ENCODE data around the gene ANKRD13C.
"Not testable (repeated sequence)": the region's sequence is repeated elsewhere in the genome, so short reads cannot be mapped to it uniquely, and the experiment has no call there.

DNA sequence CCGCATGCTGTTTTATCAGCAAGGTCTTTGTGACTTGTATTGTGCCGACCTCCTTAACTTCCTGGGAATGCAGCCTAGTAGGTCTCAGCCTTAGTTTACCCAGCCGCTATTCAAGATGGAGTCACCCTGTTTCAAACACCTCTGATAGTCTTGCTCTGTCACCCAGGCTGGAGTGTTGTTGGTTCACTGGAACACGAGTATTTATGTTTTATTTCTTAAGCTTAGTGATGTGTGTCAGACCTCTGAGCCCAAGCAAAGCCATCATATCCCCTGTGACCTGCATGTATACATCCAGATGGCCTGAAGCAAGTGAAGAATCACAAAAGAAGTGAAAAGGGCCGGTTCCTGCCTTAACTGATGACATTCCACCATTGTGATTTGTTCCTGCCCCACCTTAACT is 12.9 kb upstream of the ANKRD13C start:
- TF ChIP-seq, protein P1, sequence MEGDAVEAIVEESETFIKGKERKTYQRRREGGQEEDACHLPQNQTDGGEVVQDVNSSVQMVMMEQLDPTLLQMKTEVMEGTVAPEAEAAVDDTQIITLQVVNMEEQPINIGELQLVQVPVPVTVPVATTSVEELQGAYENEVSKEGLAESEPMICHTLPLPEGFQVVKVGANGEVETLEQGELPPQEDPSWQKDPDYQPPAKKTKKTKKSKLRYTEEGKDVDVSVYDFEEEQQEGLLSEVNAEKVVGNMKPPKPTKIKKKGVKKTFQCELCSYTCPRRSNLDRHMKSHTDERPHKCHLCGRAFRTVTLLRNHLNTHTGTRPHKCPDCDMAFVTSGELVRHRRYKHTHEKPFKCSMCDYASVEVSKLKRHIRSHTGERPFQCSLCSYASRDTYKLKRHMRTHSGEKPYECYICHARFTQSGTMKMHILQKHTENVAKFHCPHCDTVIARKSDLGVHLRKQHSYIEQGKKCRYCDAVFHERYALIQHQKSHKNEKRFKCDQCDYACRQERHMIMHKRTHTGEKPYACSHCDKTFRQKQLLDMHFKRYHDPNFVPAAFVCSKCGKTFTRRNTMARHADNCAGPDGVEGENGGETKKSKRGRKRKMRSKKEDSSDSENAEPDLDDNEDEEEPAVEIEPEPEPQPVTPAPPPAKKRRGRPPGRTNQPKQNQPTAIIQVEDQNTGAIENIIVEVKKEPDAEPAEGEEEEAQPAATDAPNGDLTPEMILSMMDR (IDR thresholded peaks at IDR 0.05) = not testable (repeated sequence)
- not testable (repeated sequence) for TF ChIP-seq POLR2A (IDR thresholded peaks at IDR 0.05)

Data from right lobe of liver (tissue), 4 donors.